ENCODE measurements around the gene C17orf107.
A peak's percentile ranks its signal among the peaks of the same experiment; 100 is the strongest.
"Not testable (repeated sequence)": the region's sequence is repeated elsewhere in the genome, so short reads cannot be mapped to it uniquely, and the experiment has no call there.

C17orf107 gene

DNA sequence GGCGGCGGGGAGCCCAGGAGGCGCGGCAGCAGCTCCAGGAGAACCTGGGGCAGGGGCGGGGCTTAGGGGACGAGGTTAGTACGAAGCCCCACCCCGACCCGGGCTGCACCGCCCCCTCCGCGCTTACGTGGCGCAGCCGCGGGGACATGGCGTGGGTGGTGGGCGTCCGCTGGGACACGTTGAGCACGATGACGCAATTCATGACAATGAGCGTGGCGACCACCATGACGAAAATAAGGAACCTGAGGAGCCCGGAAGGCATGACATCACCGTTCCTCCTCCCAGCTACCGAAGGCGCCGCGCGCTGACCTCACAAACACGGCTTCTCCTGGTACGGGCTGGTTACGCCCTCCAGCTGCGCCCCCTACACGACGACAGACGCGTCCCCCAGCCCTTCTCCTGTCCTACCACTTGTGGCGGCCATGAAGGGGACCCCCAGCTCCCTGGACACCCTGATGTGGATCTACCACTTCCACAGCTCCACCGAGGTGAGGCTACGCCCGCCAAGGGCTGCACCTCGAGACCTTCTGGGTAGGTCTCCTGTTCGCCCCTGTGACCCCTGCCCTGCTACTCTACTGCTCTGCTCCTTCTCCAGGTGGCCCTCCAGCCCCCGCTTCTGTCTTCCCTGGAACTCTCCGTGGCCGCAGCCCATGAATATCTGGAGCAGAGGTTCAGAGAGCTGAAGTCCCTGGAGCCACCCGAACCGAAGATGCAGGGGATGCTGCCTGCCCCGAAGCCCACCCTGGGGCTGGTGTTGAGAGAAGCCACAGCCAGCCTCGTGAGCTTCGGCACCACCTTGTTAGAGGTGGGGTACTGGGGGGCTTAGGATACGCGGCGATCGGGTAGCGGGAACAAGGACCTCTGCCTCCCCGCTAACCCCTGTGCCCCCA, at the start of gene C17orf107:
Gene C17orf107, plus strand, starts transcription at position 196 of the 890 bp plus-strand sequence. Its CDS starts 227 bp downstream, at position 423.
- DNase-seq (ENCODE audit: low spot score), result peak; percentile 85

DNA sequence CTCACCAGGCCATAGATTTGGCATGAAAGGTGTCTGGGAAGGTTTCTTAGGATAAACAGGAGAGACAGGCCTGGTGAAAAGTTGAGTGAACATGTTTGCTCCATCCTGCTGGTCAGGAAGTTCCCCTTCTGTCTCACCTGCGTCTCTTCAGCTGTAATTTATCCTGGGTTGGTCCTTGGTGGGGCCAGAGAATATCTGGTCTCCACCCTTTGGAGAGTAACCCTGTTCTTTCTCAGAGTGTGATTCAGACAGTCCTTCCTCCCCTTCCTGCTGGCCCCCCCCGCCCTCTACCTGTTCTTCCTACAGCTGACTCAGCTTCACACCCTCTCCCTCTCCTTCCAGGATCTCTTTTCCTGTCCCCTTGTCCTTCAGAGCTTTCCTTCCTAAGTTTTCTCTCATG, 49.1 kb upstream of the C17orf107 start:
- DNase-seq (ENCODE audit: low spot score), result no peak

- no peak for DNase-seq (ENCODE audit: low spot score)
These were observed 48.3 kb upstream of the C17orf107 start for GRCh38 chr17:4851084-4851483.

DNA sequence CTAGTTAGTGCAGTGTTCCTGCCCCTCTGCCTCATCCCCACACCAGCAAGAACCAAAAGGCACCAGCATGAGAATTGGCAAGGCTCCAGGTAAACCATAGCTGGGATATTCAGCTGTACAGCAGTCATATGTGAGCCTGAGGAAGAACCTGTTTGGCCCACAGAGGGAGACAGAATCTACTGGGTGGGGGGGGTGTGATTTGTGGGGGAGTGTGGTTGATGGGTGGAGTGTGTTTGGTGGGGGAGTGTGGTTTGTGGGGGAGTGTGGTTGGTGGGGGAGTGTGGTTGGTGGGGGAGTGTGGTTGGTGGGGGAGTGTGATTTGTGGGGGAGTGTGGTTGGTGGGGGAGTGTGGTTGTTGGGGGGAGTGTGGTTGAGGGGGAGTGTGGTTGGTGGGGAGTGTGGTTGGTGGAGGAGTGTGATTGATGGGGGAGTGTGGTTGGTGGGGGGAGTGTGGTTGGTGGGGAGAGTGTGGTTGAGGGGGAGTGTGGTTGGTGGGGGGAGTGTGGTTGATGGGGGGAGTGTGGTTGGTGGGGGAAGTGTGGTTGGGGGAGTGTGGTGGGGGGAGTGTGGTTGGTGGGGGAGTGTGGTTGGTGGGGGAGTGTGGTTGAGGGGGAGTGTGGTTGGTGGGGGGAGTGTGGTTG, 46.6 kb upstream of the C17orf107 start:
- no peak for DNase-seq (ENCODE audit: low spot score)

DNA sequence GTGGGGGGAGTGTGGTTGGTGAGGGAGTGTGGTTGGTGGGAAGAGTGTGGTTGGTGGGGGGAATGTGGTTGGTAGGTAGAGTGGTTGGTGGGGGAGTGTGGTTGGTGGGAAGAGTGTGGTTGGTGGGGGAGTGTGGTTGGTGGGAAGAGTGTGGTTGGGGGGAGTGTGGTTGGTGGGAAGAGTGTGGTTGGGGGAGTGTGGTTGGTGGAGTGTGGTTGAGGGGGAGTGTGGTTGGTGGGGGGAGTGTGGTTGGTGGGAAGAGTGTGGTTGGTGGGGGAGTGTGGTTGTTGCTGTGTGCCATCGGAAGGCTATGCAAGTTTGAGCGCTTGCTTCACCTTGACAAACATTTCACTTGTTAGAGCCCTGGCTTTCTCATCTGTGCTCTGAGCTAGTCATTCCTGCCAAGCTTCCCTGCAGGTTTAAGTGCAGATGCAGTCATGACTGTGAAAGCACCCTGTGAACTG, 46.1 kb upstream of the C17orf107 start:
- no peak for DNase-seq (ENCODE audit: low spot score)

DNA sequence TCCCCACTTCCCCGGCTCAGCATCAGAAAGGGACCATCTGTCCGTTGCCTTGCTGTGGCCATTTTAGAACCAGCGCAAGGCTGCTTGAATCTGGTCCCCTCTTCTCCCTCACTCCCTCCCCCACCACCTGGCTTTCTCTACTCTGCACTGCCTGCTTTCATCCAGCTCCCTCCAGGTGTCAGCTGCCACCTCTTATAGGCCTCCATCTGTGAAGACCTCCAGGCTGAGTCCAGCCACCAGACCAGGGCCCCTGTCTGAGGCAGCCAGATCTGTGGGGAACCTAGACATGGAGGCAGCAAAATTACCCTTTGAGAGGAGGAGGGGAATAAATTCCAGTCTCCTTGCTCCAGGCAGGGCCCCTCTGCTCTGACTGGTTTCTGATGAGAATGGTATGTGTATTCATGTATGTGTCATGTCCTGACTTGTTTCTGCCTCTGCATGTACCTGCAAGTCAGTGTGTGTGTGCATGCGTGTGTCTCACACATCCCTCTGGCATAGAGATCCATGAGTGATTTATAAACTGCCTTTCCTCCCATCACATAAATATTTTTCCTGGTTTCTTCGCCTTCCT, 45.1 kb upstream of the C17orf107 start:
- DNase-seq (ENCODE audit: low spot score), result no peak

DNA sequence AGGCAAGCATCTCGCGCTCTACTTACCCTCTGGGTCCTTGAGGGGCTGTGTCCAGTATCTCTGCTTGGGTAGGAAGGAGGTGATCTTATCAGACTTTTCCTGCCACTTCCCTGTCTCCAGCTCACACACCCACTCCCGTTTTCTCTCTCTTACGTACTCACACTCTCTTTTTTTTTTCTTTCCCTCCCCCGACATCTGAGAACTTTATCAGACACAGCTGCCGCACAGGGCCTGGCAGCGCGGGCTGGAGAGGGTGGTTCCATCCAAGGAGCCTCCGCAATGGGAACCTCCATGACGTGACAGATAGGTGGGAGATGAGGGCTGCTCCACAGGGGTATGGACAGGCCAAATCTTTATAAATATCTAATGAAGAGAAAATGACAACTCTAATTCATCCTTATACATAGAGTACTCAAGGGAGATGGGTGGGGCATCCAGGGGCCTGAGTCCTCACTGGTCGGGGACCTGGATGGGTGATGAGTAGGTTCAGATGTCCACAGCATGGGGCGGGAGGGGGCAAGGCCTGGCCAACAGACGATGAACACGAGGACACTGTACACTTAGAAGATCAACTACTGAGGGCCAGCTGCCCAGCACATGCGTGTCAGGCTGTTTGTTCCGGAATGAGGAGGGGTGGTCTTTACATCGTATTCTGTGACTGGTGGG, 42.9 kb upstream of the C17orf107 start:
- DNase-seq (ENCODE audit: low spot score), result no peak

- DNase-seq (ENCODE audit: low spot score), result no peak
These were observed 42.4 kb upstream of the C17orf107 start for GRCh38 chr17:4856937-4857314.

DNA sequence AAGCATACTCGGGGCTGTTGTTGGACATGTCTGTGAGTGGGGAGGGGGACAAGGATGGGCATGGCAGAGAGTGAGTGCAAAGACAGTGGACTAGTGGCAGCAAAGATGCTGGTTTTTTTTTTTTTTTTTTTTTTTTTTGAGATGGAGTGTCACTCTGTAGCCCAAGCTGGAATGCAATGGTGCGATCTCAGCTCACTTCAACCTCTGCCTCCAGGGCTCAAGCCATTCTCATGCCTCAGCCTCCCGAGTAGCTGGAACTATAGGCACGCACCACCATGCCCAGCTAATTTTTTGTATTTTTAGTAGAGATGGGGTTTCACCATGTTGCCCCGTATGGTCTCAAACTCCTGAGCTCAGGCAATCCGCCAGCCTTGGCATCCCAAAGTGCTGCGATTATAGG, 42.0 kb upstream of the C17orf107 start:
- not testable (repeated sequence) for DNase-seq (ENCODE audit: low spot score)

GRCh38 chr17:4858068-4858881, 41.1 kb upstream of the C17orf107 start:
- no peak for DNase-seq (ENCODE audit: low spot score)

- DNase-seq (ENCODE audit: low spot score), result no peak
These were observed 40.5 kb upstream of the C17orf107 start for GRCh38 chr17:4858882-4859260.

GRCh38 chr17:4859816-4860625, 39.3 kb upstream of the C17orf107 start:
- DNase-seq (ENCODE audit: low spot score), result no peak

DNA sequence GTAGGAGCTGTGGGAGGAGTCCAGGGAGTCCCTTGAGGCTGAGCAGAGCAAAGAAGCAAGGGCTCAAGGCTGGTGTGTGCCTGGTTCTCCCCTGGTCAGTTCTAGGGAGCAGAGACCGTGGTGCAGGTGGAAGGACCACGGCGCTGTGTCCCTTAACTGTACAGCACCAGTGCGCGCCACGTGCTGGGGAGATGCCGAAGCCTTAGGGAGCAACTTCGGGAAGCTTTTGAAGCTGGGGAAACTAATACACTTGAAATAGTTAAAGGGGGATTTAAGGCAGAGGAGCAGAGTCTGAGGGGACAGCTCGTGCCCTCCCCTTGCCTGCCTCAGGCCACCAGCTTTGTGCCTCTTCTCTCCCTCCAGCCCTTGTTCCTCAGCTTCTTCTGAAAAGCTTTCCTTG, 38.7 kb upstream of the C17orf107 start:
- no peak for DNase-seq (ENCODE audit: low spot score)

- no peak for DNase-seq (ENCODE audit: low spot score)
These were observed 38.3 kb upstream of the C17orf107 start for GRCh38 chr17:4861052-4861451.

DNA sequence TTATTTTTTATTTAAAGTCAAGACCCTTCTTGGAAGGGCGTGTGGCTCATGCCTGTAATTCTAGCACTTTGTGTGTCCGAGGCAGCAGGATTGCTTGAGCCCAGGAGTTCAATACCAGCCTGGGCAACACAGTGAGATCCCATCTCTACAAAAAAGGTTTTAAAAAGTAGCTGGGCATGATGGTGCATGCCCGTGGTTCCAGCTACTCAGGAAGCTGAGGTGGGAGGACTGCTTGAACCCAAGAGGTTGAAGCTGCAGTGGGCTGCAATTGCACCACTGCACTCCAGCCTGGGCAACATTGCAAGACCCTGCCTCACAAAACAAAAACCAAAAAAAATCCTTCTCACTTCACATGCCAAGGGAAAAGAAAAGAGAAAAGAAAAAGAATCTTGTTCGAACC, 36.6 kb upstream of the C17orf107 start:
- DNase-seq (ENCODE audit: low spot score), result no peak

- no peak for DNase-seq (ENCODE audit: low spot score)
These were observed 36.0 kb upstream of the C17orf107 start for GRCh38 chr17:4863321-4863720.

DNA sequence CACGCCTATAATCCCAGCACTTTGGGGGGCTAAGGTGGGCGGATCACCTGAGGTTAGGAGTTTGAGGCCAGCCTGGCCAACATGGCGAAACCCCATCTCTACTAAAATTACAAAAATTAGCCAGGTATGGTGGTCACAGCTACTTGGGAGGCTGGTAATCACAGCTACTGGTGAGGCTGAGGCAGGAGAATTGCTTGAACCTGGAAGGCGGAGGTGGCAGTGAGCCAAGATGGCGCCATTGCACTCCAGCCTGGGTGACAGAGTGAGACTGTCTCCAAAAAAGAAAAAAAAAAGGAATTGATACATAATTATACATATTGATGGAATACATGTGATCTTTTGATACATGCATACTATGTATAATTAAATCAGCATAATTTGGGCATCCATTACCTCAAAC, 31.8 kb upstream of the C17orf107 start:
- DNase-seq (ENCODE audit: low spot score), result not testable (repeated sequence)

- not testable (repeated sequence) for DNase-seq (ENCODE audit: low spot score)
These were observed 30.0 kb upstream of the C17orf107 start for GRCh38 chr17:4869058-4869998.

GRCh38 chr17:4870855-4871254, 28.5 kb upstream of the C17orf107 start:
- DNase-seq (ENCODE audit: low spot score), result no peak

DNA sequence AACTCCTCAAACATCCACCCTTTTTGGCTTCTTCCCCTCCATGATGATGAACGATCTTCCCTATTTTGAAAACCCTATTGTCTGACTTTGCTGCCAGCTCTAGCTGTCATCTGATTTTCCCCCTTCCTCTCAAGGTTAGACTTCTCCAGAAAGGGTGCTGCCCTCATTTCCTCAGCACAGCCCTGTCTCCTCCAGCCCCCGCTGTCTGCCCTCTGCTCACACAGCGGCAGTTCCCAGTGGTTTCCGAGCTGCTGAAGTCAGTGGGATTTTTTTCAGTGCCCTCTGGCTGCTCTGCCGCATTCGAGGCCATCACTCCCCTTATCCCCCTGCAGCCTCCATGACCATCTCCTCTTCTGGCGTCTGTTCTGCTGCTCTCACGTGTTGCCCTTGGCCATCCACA, 26.6 kb upstream of the C17orf107 start:
- no peak for DNase-seq (ENCODE audit: low spot score)

Data from germinal center (tissue), 1 donor.